Thoracic aorta (tissue), 2 donors: ENCODE measurements around the gene ACYP1. TPM values are rescaled to one million over a fixed set of nuclear protein-coding genes. Genes with fewer than 3 reads are reported as not detected.

Experiments used
- ATAC-seq: fragments of 150-250 bp; one replicate; pipeline ENCODE4 v1.8.0; 2017; ENCODE audit warnings: low read depth; ENCODE audit not compliant: insufficient number of reproducible peaks, low FRiP score
- DNase-seq: peaks from one replicate; pipeline ENCODE4 v3.0.0-alpha.2; 2020; ENCODE audit warnings: low spot score
- H3K27ac ChIP-seq, 2 donors: fragments of 200-600 bp; sonication (generic); 1 replicate in 1 of 2; 2 replicates in 1 of 2; pipeline ENCODE4 v1.5.1; 2016; ENCODE audit warnings: mild to moderate bottlenecking in 2 of 2, moderate library complexity in 2 of 2
- H3K27me3 ChIP-seq: fragments of 200-600 bp; sonication (generic); replicated peaks from 2 replicates; pipeline ENCODE4 v1.6.0; 2016; ENCODE audit warnings: mild to moderate bottlenecking; ENCODE audit not compliant: insufficient read depth
- H3K36me3 ChIP-seq: fragments of 200-600 bp; sonication (generic); one replicate; pipeline ENCODE4 v1.5.1; 2016
- H3K4me1 ChIP-seq, 2 donors: fragments of 200-600 bp; sonication (generic); 1 replicate in 1 of 2; 2 replicates in 1 of 2; pipeline versions ENCODE4 v1.5.1 to v1.6.0; 2016; ENCODE audit warnings: low read depth in 2 of 2, mild to moderate bottlenecking in 1 of 2; ENCODE audit not compliant: control insufficient read depth in 1 of 2
- H3K4me3 ChIP-seq: fragments of 200-600 bp; sonication (generic); 2 replicates; pipeline ENCODE4 v1.5.1; 2016; ENCODE audit warnings: mild to moderate bottlenecking
- H3K9me3 ChIP-seq: fragments of 200-600 bp; sonication (generic); 2 replicates; pipeline ENCODE4 v1.5.1; 2016
- total RNA-seq, 2 donors: library from RNA; depleted of rRNA; stranded (reverse); fragments of >200 nt; gene quantifications; one replicate each; pipeline versions ENCODE4 v1.1.0 to v1.2.3, GENCODE V29; 2016
- TF ChIP-seq, protein P1 (sequence below): fragments of 200-600 bp; sonication (generic); IDR thresholded peaks from one replicate; pipeline ENCODE4 v1.5.1; 2019; ENCODE audit warnings: antibody characterized with exemption

Gene ACYP1
- total RNA-seq, 2 donors from 2014 or later, result 4.9 to 6.8 TPM

DNA sequence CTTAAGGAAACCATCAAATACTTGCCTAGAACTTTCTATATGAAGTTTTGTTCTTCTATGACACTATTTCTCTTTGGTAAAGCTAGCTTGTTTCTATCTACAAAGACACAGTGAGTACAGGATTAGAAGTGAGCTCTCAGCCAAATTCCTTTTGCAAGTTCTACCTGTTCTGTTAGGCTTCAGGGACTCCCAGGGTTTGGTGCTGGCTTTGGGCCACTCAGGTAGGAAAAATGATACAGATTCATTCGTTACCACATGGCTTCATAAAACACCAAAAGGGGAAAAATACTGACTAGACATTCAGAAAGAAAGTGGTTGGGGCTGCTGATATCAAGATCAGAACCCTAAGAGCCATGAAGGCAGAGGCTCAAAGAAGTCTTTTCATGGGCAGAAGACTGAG is 19.4 kb upstream of the ACYP1 start:
- TF ChIP-seq, protein P1, sequence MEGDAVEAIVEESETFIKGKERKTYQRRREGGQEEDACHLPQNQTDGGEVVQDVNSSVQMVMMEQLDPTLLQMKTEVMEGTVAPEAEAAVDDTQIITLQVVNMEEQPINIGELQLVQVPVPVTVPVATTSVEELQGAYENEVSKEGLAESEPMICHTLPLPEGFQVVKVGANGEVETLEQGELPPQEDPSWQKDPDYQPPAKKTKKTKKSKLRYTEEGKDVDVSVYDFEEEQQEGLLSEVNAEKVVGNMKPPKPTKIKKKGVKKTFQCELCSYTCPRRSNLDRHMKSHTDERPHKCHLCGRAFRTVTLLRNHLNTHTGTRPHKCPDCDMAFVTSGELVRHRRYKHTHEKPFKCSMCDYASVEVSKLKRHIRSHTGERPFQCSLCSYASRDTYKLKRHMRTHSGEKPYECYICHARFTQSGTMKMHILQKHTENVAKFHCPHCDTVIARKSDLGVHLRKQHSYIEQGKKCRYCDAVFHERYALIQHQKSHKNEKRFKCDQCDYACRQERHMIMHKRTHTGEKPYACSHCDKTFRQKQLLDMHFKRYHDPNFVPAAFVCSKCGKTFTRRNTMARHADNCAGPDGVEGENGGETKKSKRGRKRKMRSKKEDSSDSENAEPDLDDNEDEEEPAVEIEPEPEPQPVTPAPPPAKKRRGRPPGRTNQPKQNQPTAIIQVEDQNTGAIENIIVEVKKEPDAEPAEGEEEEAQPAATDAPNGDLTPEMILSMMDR, result no peak
- Histone ChIP-seq H3K9me3 (no peaks in the 10 kb centered on the region), H3K36me3 (peaks cover 42% of the 10 kb centered on the region), H3K27ac (no peak overlapping the region), H3K4me1 (peaks cover 0 to 11% of the 10 kb centered on the region in 2 donors), H3K4me3 (no peak overlapping the region), H3K27me3 (no peaks in the 10 kb centered on the region)
- no peak for DNase-seq
- no peak for ATAC-seq

DNA sequence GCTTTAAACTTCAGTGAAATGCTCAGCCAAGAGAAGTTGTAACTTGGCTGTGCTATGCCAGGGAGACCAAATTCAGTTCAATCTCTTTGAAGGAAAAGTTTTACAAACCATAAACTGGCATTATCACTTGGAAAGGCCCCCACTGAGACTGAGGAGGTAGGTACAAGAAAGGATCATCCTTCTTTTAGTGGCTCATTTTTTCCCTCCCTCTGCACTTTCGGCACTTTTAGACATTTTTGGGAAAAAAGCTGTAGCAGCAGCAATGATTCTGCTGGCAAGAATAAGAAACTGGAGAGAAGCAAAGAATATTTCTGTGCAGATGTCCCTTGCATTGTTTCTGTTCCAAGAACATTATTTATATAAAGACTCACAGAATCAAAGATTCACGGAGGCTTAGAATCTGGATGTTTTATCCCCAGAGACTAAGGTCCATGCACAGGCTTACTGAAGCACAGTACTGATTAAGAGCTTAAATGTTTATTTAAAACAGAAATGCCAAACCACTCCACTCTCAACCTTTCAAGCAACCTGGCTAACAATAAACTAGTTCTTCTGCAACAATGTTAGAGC is 17.9 kb upstream of the ACYP1 start:
- ATAC-seq (no peak), DNase-seq (no peak)
- TF ChIP-seq, protein P1, result no peak

DNA sequence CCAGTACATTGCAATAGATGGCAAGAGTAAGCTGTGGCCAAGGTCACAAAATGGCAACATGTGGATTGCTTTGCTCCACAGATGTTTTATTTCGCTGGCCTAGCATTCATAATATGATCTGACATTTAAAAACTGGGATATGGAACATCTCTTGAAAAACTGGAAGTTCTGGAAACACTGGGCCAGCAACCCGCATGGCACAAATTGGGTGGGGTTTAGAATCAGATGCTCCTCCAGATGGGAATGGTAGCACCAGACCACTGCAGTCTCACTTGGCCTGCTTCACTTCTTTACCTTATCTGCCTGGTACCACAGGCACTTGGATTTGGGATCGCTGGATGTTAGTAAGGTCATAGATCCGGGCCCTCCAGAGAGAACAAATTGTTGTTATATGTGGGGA is 15.7 kb upstream of the ACYP1 start:
- H3K27me3 ChIP-seq, result no peaks in the 10 kb centered on the region
- H3K4me1 ChIP-seq, result peaks cover 0 to 11% of the 10 kb centered on the region in 2 donors
- TF ChIP-seq, protein P1, result no peak
- DNase-seq (no peak), ATAC-seq (no peak)
- no peak overlapping the region for H3K4me3 ChIP-seq
- peaks cover 9% of the 10 kb centered on the region for H3K36me3 ChIP-seq
- H3K9me3 ChIP-seq, result no peaks in the 10 kb centered on the region
- H3K27ac ChIP-seq, result no peak overlapping the region

More for the DNA sequence above, 17.9 kb upstream of the ACYP1 start:
- Histone ChIP-seq H3K27ac (peak overlapping the region in 1 of 2 donors; percentile 39), H3K4me1 (peaks cover 0 to 11% of the 10 kb centered on the region in 2 donors), H3K27me3 (no peaks in the 10 kb centered on the region), H3K4me3 (no peak overlapping the region), H3K36me3 (peaks cover 26% of the 10 kb centered on the region), H3K9me3 (no peaks in the 10 kb centered on the region)

DNA sequence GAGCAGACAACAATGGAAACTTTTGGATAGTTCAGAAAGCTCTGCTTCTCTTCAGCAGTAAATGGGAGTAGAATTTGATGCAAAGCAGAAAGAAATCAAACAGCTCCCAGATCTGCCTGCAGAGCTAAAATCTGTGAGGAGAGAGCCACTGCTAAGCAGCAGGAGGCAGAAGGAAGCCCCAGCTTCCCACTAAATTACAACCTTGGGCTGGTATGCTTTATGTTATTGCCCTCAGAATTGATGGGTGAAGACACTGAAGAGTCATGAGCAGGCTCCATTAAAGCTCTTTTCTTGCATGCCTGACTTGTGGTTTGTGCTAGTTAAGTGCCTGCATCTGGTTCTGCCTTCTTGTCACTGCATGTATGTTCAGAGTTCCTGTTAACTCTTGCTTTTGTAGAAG is 14.0 kb upstream of the ACYP1 start:
- TF ChIP-seq, protein P1, result no peak

DNA sequence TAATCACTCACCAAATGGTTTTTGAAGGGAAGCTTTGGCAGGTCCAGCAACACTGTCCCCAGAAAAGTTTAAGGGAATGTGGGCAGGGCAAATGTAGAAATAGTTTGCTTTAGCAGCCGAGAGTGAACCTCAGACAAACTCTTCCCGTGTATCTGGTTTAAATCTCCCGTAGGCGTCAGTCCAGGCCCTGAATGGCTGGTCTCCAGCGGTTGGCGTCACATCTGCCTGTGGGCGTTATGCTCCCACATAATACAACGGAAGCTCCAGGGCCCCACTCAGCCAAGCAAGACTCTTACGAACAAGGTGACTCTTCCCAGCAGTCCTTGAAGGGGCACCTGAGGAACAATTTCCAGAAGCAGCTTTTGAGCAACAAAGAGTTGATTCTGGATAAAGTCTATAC is 6.6 kb upstream of the ACYP1 start:
- TF ChIP-seq, protein P1, result no peak
- Histone ChIP-seq H3K4me3 (no peak overlapping the region), H3K9me3 (no peaks in the 10 kb centered on the region), H3K27ac (peak overlapping the region; percentile 81 to 84), H3K27me3 (no peaks in the 10 kb centered on the region), H3K4me1 (peaks cover 2 to 23% of the 10 kb centered on the region in 2 donors), H3K36me3 (no peaks in the 10 kb centered on the region)
- ATAC-seq (no peak), DNase-seq (no peak)

More for the DNA sequence above, 14.0 kb upstream of the ACYP1 start:
- peaks cover 0 to 9% of the 10 kb centered on the region in 2 donors for H3K4me1 ChIP-seq
- H3K9me3 ChIP-seq, result no peaks in the 10 kb centered on the region
- H3K27me3 ChIP-seq, result no peaks in the 10 kb centered on the region
- DNase-seq (no peak), ATAC-seq (no peak)
- H3K36me3 ChIP-seq, result no peaks in the 10 kb centered on the region
- no peak overlapping the region for H3K27ac ChIP-seq
- no peak overlapping the region for H3K4me3 ChIP-seq
